ENCODE results near the gene ZCCHC24. TPM values are rescaled to one million over a fixed set of nuclear protein-coding genes. Genes with fewer than 3 reads are reported as not detected.

The ZCCHC24 gene
- total RNA-seq, 1 donor from 2014 or later: 5.9 TPM

GRCh38 chr10:79463578-79464496, 18.4 kb upstream of the ZCCHC24 start:
- TF ChIP-seq CTCF (IDR thresholded peaks at IDR 0.05) (no peak), EZH2phosphoT487 (IDR thresholded peaks at IDR 0.05) (no peak), EZH2 (IDR thresholded peaks at IDR 0.05) (no peak)
- H3K4me3 ChIP-seq: no peak overlapping the region
- no peak for DNase-seq (ENCODE audit: low spot score)
- H3K27me3 ChIP-seq: peaks cover 5% of the 10 kb centered on the region
- no peaks in the 10 kb centered on the region for H3K79me2 ChIP-seq (ENCODE audit: low read depth)
- no peaks in the 10 kb centered on the region for H3K9me3 ChIP-seq (ENCODE audit: low read depth)
- no peaks in the 10 kb centered on the region for H3F3A ChIP-seq (ENCODE audit: low read depth)
- no peak overlapping the region for H3K4me2 ChIP-seq
- no peak overlapping the region for H3K27ac ChIP-seq
- H3K9me3 Mint-ChIP-seq: no peaks in the 10 kb centered on the region
- no peaks in the 10 kb centered on the region for H3K36me3 Mint-ChIP-seq
- no peak overlapping the region for H3K9ac ChIP-seq
- H3K27me3 Mint-ChIP-seq (ENCODE audit: insufficient read depth, low read depth): peaks cover 5% of the 10 kb centered on the region
- H3K36me3 ChIP-seq: no peaks in the 10 kb centered on the region
- no peaks in the 10 kb centered on the region for H3K4me1 Mint-ChIP-seq
- no peaks in the 10 kb centered on the region for H3K4me1 ChIP-seq
- no peak overlapping the region for H3K4me3 Mint-ChIP-seq
- H4K20me1 ChIP-seq (ENCODE audit: low read depth): no peaks in the 10 kb centered on the region
- no peak overlapping the region for H2AFZ ChIP-seq (replicated peaks)
- no peak overlapping the region for H3K27ac Mint-ChIP-seq

GRCh38 chr10:79460687-79461086, 15.3 kb upstream of the ZCCHC24 start:
- H3K4me3 Mint-ChIP-seq: no peak overlapping the region
- Histone ChIP-seq H3K27me3 (peaks cover 5% of the 10 kb centered on the region), H3K9ac (no peak overlapping the region), H3F3A (ENCODE audit: low read depth) (no peaks in the 10 kb centered on the region), H3K4me1 (no peaks in the 10 kb centered on the region), H3K27ac (no peak overlapping the region), H3K36me3 (no peaks in the 10 kb centered on the region), H4K20me1 (ENCODE audit: low read depth) (no peaks in the 10 kb centered on the region), H3K4me3 (no peak overlapping the region), H3K4me2 (no peak overlapping the region), H3K9me3 (ENCODE audit: low read depth) (no peaks in the 10 kb centered on the region), H2AFZ (replicated peaks) (no peak overlapping the region), H3K79me2 (ENCODE audit: low read depth) (no peaks in the 10 kb centered on the region)
- peaks cover 6% of the 10 kb centered on the region for H3K9me3 Mint-ChIP-seq
- H3K27ac Mint-ChIP-seq: no peak overlapping the region
- H3K36me3 Mint-ChIP-seq: no peaks in the 10 kb centered on the region
- no peaks in the 10 kb centered on the region for H3K4me1 Mint-ChIP-seq
- H3K27me3 Mint-ChIP-seq (ENCODE audit: insufficient read depth, low read depth): no peaks in the 10 kb centered on the region
- DNase-seq (ENCODE audit: low spot score): no peak
- TF ChIP-seq EZH2 (IDR thresholded peaks at IDR 0.05): no peak
- no peak for TF ChIP-seq CTCF (IDR thresholded peaks at IDR 0.05)
- TF ChIP-seq EZH2phosphoT487 (IDR thresholded peaks at IDR 0.05): no peak

- DNase-seq (ENCODE audit: low spot score): no peak
- Histone ChIP-seq H3K9me3 (ENCODE audit: low read depth) (no peaks in the 10 kb centered on the region), H3K36me3 (no peaks in the 10 kb centered on the region), H4K20me1 (ENCODE audit: low read depth) (no peaks in the 10 kb centered on the region), H2AFZ (replicated peaks) (no peak overlapping the region), H3F3A (ENCODE audit: low read depth) (no peaks in the 10 kb centered on the region), H3K9ac (no peak overlapping the region), H3K4me3 (no peak overlapping the region), H3K27ac (no peak overlapping the region), H3K27me3 (peaks cover 14% of the 10 kb centered on the region), H3K4me2 (no peak overlapping the region), H3K4me1 (no peaks in the 10 kb centered on the region), H3K79me2 (ENCODE audit: low read depth) (no peaks in the 10 kb centered on the region)
- no peak for TF ChIP-seq EZH2phosphoT487 (IDR thresholded peaks at IDR 0.05)
- no peak for TF ChIP-seq CTCF (IDR thresholded peaks at IDR 0.05)
- no peak for TF ChIP-seq EZH2 (IDR thresholded peaks at IDR 0.05)
- Mint-ChIP-seq H3K27ac (no peak overlapping the region), H3K27me3 (ENCODE audit: insufficient read depth, low read depth) (no peaks in the 10 kb centered on the region), H3K36me3 (no peaks in the 10 kb centered on the region), H3K9me3 (peaks cover 7% of the 10 kb centered on the region), H3K4me1 (no peaks in the 10 kb centered on the region), H3K4me3 (no peak overlapping the region)
Observed at GRCh38 chr10:79459243-79459642, 13.8 kb upstream of the ZCCHC24 start.
